ENCODE measurements around the gene SEC23A.

DNA sequence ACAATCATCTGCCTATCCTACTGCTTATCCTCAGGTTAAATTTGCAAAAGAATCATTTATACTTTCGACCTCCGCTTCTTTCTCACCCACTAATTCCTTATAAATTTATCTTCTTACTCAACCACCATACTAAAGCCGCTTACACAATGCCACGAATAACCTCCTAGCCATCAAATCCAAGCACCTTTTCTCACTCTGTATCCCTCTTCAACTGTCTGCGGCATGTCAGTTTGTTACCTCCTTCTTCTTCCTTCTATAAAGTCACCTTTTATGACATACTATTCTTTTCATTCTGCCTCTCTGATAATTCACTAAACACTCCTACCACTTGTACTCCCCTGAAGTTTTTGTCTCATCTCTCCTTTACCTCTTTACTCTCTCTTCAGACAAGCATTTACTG is 66.3 kb downstream of the SEC23A start:
- TF ChIP-seq JUNB (CRISPR knock-in tag; IDR thresholded peaks at IDR 0.05; ENCODE audit: borderline replicate concordance) (no peak), KLF16 (CRISPR knock-in tag; IDR thresholded peaks at IDR 0.05) (no peak), POLR2A (IDR thresholded peaks at IDR 0.05; ENCODE audit: insufficient read depth in 1 of 2, low read depth in 2 of 2, low read length in 2 of 2) (no peak; a peak in 1 of 4 replicates), ASH2L (IDR thresholded peaks at IDR 0.05; ENCODE audit: insufficient read length, low read depth, low read length) (no peak), HMGA1 (CRISPR knock-in tag; conservative IDR thresholded peaks at IDR 0.05) (no peak)
- TF ChIP-seq, protein P1, sequence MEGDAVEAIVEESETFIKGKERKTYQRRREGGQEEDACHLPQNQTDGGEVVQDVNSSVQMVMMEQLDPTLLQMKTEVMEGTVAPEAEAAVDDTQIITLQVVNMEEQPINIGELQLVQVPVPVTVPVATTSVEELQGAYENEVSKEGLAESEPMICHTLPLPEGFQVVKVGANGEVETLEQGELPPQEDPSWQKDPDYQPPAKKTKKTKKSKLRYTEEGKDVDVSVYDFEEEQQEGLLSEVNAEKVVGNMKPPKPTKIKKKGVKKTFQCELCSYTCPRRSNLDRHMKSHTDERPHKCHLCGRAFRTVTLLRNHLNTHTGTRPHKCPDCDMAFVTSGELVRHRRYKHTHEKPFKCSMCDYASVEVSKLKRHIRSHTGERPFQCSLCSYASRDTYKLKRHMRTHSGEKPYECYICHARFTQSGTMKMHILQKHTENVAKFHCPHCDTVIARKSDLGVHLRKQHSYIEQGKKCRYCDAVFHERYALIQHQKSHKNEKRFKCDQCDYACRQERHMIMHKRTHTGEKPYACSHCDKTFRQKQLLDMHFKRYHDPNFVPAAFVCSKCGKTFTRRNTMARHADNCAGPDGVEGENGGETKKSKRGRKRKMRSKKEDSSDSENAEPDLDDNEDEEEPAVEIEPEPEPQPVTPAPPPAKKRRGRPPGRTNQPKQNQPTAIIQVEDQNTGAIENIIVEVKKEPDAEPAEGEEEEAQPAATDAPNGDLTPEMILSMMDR (CRISPR knock-in tag; IDR thresholded peaks at IDR 0.05) = no peak
- TF ChIP-seq, protein P2, sequence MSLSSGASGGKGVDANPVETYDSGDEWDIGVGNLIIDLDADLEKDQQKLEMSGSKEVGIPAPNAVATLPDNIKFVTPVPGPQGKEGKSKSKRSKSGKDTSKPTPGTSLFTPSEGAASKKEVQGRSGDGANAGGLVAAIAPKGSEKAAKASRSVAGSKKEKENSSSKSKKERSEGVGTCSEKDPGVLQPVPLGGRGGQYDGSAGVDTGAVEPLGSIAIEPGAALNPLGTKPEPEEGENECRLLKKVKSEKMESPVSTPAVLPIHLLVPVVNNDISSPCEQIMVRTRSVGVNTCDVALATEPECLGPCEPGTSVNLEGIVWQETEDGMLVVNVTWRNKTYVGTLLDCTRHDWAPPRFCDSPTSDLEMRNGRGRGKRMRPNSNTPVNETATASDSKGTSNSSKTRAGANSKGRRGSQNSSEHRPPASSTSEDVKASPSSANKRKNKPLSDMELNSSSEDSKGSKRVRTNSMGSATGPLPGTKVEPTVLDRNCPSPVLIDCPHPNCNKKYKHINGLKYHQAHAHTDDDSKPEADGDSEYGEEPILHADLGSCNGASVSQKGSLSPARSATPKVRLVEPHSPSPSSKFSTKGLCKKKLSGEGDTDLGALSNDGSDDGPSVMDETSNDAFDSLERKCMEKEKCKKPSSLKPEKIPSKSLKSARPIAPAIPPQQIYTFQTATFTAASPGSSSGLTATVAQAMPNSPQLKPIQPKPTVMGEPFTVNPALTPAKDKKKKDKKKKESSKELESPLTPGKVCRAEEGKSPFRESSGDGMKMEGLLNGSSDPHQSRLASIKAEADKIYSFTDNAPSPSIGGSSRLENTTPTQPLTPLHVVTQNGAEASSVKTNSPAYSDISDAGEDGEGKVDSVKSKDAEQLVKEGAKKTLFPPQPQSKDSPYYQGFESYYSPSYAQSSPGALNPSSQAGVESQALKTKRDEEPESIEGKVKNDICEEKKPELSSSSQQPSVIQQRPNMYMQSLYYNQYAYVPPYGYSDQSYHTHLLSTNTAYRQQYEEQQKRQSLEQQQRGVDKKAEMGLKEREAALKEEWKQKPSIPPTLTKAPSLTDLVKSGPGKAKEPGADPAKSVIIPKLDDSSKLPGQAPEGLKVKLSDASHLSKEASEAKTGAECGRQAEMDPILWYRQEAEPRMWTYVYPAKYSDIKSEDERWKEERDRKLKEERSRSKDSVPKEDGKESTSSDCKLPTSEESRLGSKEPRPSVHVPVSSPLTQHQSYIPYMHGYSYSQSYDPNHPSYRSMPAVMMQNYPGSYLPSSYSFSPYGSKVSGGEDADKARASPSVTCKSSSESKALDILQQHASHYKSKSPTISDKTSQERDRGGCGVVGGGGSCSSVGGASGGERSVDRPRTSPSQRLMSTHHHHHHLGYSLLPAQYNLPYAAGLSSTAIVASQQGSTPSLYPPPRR (CRISPR knock-in tag; IDR thresholded peaks at IDR 0.05; ENCODE audit: borderline replicate concordance) = no peak
